ENCODE results near the gene AGPS. TPM values are rescaled to one million over a fixed set of nuclear protein-coding genes. Genes with fewer than 3 reads are reported as not detected.
"Not testable (repeated sequence)": the region's sequence is repeated elsewhere in the genome, so short reads cannot be mapped to it uniquely, and the experiment has no call there.

AGPS gene
- total RNA-seq, 1 donor from 2014 or later, result 74.0 TPM

GRCh38 chr2:177448031-177448430, 55.5 kb downstream of the AGPS start:
- Mint-ChIP-seq H3K27ac (no peak overlapping the region), H3K9me3 (no peaks in the 10 kb centered on the region), H3K4me3 (no peak overlapping the region), H3K27me3 (no peaks in the 10 kb centered on the region), H3K4me1 (peaks cover 2% of the 10 kb centered on the region), H3K36me3 (ENCODE audit: low read depth) (peaks cover 45% of the 10 kb centered on the region)
- intact Hi-C loops (cut with micrococcal nuclease), result no loop called here
- DNase-seq, result no peak

GRCh38 chr2:177449159-177449558, 56.6 kb downstream of the AGPS start:
- Mint-ChIP-seq H3K4me1 (peaks cover 2% of the 10 kb centered on the region), H3K4me3 (no peak overlapping the region), H3K27me3 (no peaks in the 10 kb centered on the region), H3K36me3 (ENCODE audit: low read depth) (peaks cover 46% of the 10 kb centered on the region), H3K9me3 (no peaks in the 10 kb centered on the region), H3K27ac (no peak overlapping the region)
- intact Hi-C loops (cut with micrococcal nuclease), result no loop called here
- no peak for DNase-seq

- H3K36me3 Mint-ChIP-seq (ENCODE audit: low read depth), result peaks cover 61% of the 10 kb centered on the region
- intact Hi-C loops (cut with micrococcal nuclease), result no loop called here
- DNase-seq, result no peak
- H3K9me3 Mint-ChIP-seq, result peaks cover 23% of the 10 kb centered on the region
- no peaks in the 10 kb centered on the region for H3K4me1 Mint-ChIP-seq
- H3K27me3 Mint-ChIP-seq, result no peaks in the 10 kb centered on the region
- no peak overlapping the region for H3K27ac Mint-ChIP-seq
- no peak overlapping the region for H3K4me3 Mint-ChIP-seq
Measured at GRCh38 chr2:177455187-177455586, 62.6 kb downstream of the AGPS start.

GRCh38 chr2:177459756-177460155, 67.2 kb downstream of the AGPS start:
- peaks cover 23% of the 10 kb centered on the region for H3K9me3 Mint-ChIP-seq
- peak overlapping the region; percentile 45 for H3K27ac Mint-ChIP-seq
- H3K4me3 Mint-ChIP-seq; DNase-seq; H3K4me1 Mint-ChIP-seq; intact Hi-C loops (cut with micrococcal nuclease); H3K27me3 Mint-ChIP-seq: not testable (repeated sequence)
- H3K36me3 Mint-ChIP-seq (ENCODE audit: low read depth), result peaks cover 62% of the 10 kb centered on the region

- Mint-ChIP-seq H3K4me3 (no peak overlapping the region), H3K36me3 (ENCODE audit: low read depth) (peaks cover 58% of the 10 kb centered on the region), H3K27ac (no peak overlapping the region), H3K27me3 (no peaks in the 10 kb centered on the region), H3K9me3 (peaks cover 26% of the 10 kb centered on the region), H3K4me1 (no peaks in the 10 kb centered on the region)
- DNase-seq, result no peak
- intact Hi-C loops (cut with micrococcal nuclease), result no loop called here
Measured at GRCh38 chr2:177460973-177461585, 68.5 kb downstream of the AGPS start.

- Mint-ChIP-seq H3K36me3 (ENCODE audit: low read depth) (peaks cover 38% of the 10 kb centered on the region), H3K4me3 (no peak overlapping the region), H3K4me1 (peaks cover 4% of the 10 kb centered on the region), H3K27ac (no peak overlapping the region), H3K27me3 (no peaks in the 10 kb centered on the region), H3K9me3 (peaks cover 7% of the 10 kb centered on the region)
- no peak for DNase-seq
- intact Hi-C loops (cut with micrococcal nuclease), result no loop called here
Measured at GRCh38 chr2:177464549-177464948, 72.0 kb downstream of the AGPS start.

- no peaks in the 10 kb centered on the region for H3K27me3 Mint-ChIP-seq
- peaks cover 3% of the 10 kb centered on the region for H3K9me3 Mint-ChIP-seq
- intact Hi-C loops (cut with micrococcal nuclease), result no loop called here
- DNase-seq, result no peak
- no peak overlapping the region for H3K27ac Mint-ChIP-seq
- H3K4me3 Mint-ChIP-seq, result no peak overlapping the region
- peaks cover 39% of the 10 kb centered on the region for H3K36me3 Mint-ChIP-seq (ENCODE audit: low read depth)
- peaks cover 4% of the 10 kb centered on the region for H3K4me1 Mint-ChIP-seq
Measured at GRCh38 chr2:177465400-177466138, 73.0 kb downstream of the AGPS start.

GRCh38 chr2:177466337-177467195, 74.0 kb downstream of the AGPS start:
- intact Hi-C loops (cut with micrococcal nuclease), result no loop called here
- no peaks in the 10 kb centered on the region for H3K27me3 Mint-ChIP-seq

GRCh38 chr2:177467646-177468045, 75.1 kb downstream of the AGPS start:
- H3K27ac Mint-ChIP-seq, result no peak overlapping the region

More at GRCh38 chr2:177466337-177467195, 74.0 kb downstream of the AGPS start:
- DNase-seq, result no peak
- H3K4me1 Mint-ChIP-seq, result peaks cover 4% of the 10 kb centered on the region
- no peak overlapping the region for H3K4me3 Mint-ChIP-seq
- H3K36me3 Mint-ChIP-seq (ENCODE audit: low read depth), result peaks cover 42% of the 10 kb centered on the region
- no peak overlapping the region for H3K27ac Mint-ChIP-seq
- H3K9me3 Mint-ChIP-seq, result peaks cover 9% of the 10 kb centered on the region

GRCh38 chr2:177471990-177472389, 79.4 kb downstream of the AGPS start:
- Mint-ChIP-seq H3K36me3 (ENCODE audit: low read depth) (peaks cover 61% of the 10 kb centered on the region), H3K4me1 (peaks cover 9% of the 10 kb centered on the region), H3K9me3 (peaks cover 21% of the 10 kb centered on the region), H3K4me3 (no peak overlapping the region), H3K27ac (no peak overlapping the region), H3K27me3 (no peaks in the 10 kb centered on the region)
- no peak for DNase-seq
- intact Hi-C loops (cut with micrococcal nuclease), result no loop called here

More at GRCh38 chr2:177467646-177468045, 75.1 kb downstream of the AGPS start:
- no peak for DNase-seq
- H3K9me3 Mint-ChIP-seq, result peaks cover 15% of the 10 kb centered on the region
- H3K27me3 Mint-ChIP-seq, result no peaks in the 10 kb centered on the region
- no peak overlapping the region for H3K4me3 Mint-ChIP-seq
- H3K4me1 Mint-ChIP-seq, result peaks cover 6% of the 10 kb centered on the region
- H3K36me3 Mint-ChIP-seq (ENCODE audit: low read depth), result peaks cover 49% of the 10 kb centered on the region
- intact Hi-C loops (cut with micrococcal nuclease), result no loop called here

GRCh38 chr2:177474301-177474700, 81.7 kb downstream of the AGPS start:
- Mint-ChIP-seq H3K27me3 (no peaks in the 10 kb centered on the region), H3K4me1 (peaks cover 6% of the 10 kb centered on the region), H3K4me3 (no peak overlapping the region), H3K27ac (no peak overlapping the region), H3K36me3 (ENCODE audit: low read depth) (peaks cover 71% of the 10 kb centered on the region), H3K9me3 (peaks cover 32% of the 10 kb centered on the region)
- intact Hi-C loops (cut with micrococcal nuclease), result no loop called here
- DNase-seq, result no peak

- Mint-ChIP-seq H3K4me1 (peaks cover 6% of the 10 kb centered on the region), H3K36me3 (ENCODE audit: low read depth) (peaks cover 74% of the 10 kb centered on the region), H3K4me3 (no peak overlapping the region), H3K27ac (peak overlapping the region; percentile 12), H3K27me3 (no peaks in the 10 kb centered on the region), H3K9me3 (peaks cover 36% of the 10 kb centered on the region)
- intact Hi-C loops (cut with micrococcal nuclease), result no loop called here
- no peak for DNase-seq
Measured at GRCh38 chr2:177474998-177475397, 82.4 kb downstream of the AGPS start.

- Mint-ChIP-seq H3K4me3 (no peak overlapping the region), H3K27me3 (no peaks in the 10 kb centered on the region)
- no peak for DNase-seq
Measured at GRCh38 chr2:177476897-177477296, 84.3 kb downstream of the AGPS start.

GRCh38 chr2:177478029-177478428, 85.5 kb downstream of the AGPS start:
- H3K27me3 Mint-ChIP-seq, result no peaks in the 10 kb centered on the region
- peaks cover 22% of the 10 kb centered on the region for H3K9me3 Mint-ChIP-seq
- no peak overlapping the region for H3K27ac Mint-ChIP-seq
- DNase-seq, result no peak
- peaks cover 54% of the 10 kb centered on the region for H3K36me3 Mint-ChIP-seq (ENCODE audit: low read depth)
- H3K4me1 Mint-ChIP-seq, result peaks cover 4% of the 10 kb centered on the region
- intact Hi-C loops (cut with micrococcal nuclease), result no loop called here
- no peak overlapping the region for H3K4me3 Mint-ChIP-seq

More at GRCh38 chr2:177476897-177477296, 84.3 kb downstream of the AGPS start:
- H3K4me1 Mint-ChIP-seq, result peaks cover 6% of the 10 kb centered on the region
- no peak overlapping the region for H3K27ac Mint-ChIP-seq
- peaks cover 30% of the 10 kb centered on the region for H3K9me3 Mint-ChIP-seq
- H3K36me3 Mint-ChIP-seq (ENCODE audit: low read depth), result peaks cover 65% of the 10 kb centered on the region
- intact Hi-C loops (cut with micrococcal nuclease), result no loop called here

Measured in activated CD4-positive, alpha-beta T cell treated with anti-CD3 and anti-CD28 coated beads, Interleukin-2, amount 10 ng/mL, durations not matched to agents 24 days and 14 days (primary cell).